NAMALWA (cell line): ENCODE data around the gene TEPSIN.

ENCODE experiments used
- DNase-seq: peaks from one replicate; pipeline ENCODE4 v3.0.0-alpha.2; 2015; ENCODE audit warnings: low spot score

TEPSIN gene, protein sequence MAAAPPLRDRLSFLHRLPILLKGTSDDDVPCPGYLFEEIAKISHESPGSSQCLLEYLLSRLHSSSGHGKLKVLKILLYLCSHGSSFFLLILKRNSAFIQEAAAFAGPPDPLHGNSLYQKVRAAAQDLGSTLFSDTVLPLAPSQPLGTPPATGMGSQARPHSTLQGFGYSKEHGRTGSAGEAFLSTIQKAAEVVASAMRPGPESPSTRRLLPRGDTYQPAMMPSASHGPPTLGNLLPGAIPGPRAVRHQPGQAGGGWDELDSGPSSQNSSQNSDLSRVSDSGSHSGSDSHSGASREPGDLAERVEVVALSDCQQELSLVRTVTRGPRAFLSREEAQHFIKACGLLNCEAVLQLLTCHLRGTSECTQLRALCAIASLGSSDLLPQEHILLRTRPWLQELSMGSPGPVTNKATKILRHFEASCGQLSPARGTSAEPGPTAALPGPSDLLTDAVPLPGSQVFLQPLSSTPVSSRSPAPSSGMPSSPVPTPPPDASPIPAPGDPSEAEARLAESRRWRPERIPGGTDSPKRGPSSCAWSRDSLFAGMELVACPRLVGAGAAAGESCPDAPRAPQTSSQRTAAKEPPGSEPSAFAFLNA

DNA sequence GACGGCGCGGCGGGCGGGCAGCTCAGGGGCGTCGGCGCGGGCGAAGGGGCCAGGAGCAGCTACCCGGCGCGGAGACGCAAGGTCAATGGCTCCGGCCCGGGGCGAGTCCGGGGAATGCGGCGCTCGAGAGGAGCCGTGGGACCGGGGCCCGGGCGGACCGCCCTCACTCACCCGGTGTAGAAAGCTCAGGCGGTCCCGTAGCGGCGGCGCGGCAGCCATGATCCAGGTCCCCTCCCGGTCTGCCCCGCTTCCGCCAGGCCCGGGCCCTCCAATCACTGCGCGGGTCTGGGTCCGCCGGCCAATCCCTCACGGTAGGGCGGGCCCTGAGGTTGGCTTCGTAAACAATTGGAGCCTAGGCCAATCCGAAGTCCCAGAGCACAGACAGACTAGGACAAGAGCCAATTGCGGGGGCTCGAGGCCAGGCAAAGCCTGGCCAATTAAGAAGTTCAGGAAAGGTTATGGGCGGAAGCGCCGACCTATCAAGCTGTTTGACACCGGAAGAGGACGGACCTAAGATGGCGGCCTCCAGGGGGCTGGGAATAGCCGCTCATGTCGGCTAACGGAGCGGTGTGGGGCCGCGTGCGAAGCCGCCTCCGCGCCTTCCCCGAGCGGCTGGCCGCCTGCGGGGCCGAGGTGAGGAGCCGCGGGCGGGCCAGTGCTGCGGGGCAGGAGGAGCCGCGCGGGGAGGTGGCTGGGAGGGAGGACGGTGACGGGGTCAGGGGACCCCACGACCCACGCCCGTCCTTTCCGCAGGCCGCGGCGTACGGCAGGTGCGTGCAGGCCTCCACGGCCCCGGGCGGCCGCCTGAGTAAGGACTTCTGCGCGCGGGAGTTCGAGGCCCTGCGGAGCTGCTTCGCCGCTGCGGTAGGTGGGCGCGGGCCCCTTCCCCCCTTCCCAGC is at the start of gene TEPSIN, which contains the start of gene NDUFAF8:
Gene TEPSIN, minus strand, starts transcription at position 241 of the 899 bp plus-strand sequence. Its CDS starts 22 bp downstream, at position 219.
Gene NDUFAF8, plus strand, starts transcription at position 504 of the 899 bp plus-strand sequence. Its CDS starts 46 bp downstream, at position 550.
- peak; percentile 99 for DNase-seq

- DNase-seq: no peak
Measured at GRCh38 chr17:81287741-81288430, 49.0 kb upstream of the TEPSIN start.

GRCh38 chr17:81287152-81287551 is 48.3 kb upstream of the TEPSIN start:
- DNase-seq: no peak

DNA sequence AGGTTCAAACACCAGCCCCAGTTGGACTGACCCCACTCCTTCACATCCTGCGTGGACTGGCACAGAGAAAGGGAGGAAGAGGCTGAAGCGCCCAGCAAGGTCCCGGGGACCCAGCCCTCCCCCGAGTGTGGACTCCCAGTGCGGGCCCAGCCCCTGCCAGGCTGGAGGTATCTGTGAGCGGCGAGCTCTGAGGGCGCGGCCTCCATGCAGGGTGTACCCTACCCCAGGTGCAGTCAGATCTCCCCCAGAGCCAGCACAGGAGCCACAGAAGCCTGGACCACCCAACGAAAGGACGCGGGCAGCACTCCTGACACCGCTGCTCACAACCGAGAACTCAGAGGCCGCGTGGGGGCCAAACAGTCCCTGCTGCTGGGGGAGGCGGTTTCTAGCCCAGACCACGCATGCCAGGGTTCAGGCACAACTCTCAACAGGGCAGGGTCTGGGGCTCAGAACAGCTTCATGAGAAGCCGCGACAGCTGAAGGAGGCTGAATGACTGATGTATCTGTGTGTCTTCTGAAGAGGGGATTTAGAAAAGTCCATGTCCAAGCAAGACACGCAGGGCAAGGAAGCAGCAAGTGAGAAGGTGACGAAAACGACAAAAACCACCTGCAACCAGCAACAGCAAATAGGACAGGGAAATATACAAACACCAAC is 47.8 kb upstream of the TEPSIN start:
- no peak for DNase-seq

GRCh38 chr17:81285894-81286293 is 47.0 kb upstream of the TEPSIN start:
- no peak for DNase-seq

- no peak for DNase-seq
Measured at GRCh38 chr17:81285179-81285878, 46.5 kb upstream of the TEPSIN start.

DNA sequence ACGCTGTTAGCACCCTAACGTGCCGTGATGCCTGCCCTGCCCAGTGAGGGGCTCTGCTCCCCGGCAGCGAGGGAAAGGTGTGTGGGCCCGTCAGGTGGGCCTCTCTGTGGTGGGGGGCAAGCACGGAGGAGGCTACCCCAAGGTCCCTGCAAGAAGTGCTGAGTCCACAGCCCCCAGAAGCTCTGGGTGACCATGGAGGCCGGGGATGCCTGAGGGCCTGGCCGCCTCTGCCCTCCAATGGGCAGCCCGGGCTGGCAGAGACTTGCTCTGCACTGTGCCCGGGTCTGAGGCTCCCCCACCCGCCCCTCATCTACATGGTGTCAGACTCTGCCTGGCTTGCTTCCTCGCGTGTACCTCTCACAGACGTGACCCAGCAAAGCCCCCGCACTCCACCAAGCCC is 44.0 kb upstream of the TEPSIN start:
- DNase-seq: no peak

GRCh38 chr17:81282141-81282540 is 43.3 kb upstream of the TEPSIN start:
- DNase-seq: no peak

GRCh38 chr17:81280571-81280970 is 41.7 kb upstream of the TEPSIN start:
- no peak for DNase-seq

DNA sequence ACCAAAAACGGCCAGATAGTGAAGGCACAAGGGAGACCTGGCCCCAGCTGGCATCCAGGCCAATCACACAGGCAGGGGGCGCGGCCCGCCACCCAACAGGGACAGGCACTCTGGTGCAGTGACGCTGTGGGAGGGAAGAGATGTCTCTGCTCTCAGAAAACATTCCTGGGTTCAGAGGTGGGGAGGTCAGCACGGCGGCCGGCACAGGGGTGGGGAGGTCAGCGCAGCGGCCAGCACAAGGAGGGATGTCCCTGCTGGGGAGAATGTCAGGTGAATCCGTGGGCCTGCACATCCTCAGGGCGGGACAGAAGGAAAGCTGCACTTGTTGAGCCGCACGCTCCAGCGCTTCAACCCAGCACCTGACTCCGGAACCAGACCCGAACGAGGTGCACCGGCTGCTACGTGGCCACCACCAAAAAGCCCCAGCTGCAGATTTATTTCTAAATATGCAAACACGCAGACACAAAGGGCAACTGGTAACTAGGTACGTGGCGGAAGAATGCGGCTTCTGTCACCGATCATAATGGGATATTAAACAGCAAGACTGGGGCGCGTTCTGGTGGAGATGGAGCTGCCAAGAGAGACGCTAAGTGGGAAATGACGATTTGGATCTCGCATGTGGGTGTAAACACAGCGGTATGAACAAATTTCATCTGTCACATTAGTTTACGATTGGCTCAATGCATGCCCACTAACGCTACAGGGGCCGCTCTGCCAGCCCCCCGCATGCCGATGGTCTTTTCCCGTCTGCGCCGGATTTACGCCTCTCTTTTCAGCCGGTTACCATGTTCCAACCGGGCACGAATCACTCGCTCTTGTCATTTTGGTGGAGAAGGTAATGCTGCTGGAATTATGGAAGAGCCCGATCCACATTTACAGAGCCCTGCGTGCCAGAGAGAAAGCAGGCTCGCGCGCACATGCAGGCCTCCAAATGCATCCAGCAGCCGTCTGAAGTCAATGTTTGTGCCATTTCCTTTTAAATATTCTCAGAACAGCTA is 40.7 kb upstream of the TEPSIN start:
- DNase-seq: no peak

DNA sequence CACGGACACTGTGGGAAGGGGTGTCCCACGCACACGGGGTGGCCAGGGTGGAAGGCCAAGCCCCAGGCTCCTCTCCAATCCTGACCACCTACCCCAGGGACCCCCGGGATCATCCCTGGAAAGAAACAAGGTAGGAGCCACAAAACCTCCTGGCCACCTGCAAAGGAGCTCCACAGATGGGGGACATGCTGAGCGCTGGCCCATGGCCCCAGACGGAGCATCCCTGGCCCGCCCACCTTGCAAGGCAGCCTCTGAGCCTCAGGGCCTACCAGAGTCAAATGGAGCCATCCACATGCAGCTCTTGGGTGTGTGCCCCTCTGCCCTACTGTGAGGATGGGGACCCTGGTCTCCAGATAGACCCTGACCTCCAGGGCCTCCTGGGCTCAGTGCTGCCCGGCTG is 40.0 kb upstream of the TEPSIN start:
- DNase-seq: no peak

DNA sequence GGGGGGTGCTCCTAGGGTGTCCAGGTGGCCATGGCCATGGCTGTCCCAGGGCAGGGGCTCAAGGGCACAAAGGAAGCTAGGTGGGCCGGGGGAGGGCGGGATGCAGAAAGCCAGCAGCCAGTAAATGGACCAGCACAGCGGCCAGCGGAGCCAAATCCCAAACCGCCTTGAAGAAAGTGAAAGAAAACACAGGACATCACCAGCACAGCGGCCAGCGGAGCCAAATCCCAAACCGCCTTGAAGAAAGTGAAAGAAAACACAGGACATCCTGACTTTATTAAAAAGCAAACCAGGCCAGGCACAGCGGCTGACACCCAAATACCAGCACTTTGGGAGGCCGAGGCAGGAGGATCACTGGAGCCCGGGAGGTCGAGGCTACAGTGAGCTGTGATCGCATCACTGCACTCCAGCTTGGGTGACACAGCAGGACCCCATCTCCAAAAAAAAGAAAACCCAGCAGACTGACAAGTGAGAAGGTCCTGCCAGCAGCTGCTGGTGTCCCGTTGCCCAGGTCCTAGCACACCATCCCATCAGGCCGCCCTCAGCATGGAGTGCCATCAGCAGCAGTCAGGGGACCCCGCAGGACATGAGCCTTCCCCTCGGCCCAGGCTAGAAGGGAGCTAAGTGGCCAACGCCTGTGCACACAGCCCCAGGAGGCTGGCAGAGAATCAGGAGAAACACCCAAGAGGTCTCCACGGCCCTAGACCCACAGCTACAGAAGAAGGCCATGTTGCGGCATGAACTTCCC is 39.3 kb upstream of the TEPSIN start:
- DNase-seq: no peak

- DNase-seq: no peak
Measured at GRCh38 chr17:81277421-81277820, 38.6 kb upstream of the TEPSIN start.

DNA sequence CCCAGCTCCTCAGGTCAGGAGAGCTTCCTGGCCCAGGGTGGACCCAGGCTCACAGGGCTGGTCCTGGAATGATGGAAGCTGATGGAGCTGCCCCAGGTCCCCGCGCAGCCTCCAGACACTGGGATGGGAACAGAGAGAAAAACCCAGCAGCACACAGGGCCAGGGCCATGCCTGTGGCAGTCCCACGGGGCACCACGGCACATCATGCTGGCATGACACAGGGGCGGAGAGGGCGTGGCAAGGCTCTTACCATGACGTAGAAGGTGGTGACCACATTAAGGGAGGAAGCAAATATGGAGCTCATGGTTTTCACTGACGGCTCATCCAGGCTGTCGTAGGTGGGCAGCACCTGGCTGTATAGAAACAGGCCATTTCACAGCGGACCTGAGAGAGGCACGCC is 37.9 kb upstream of the TEPSIN start:
- no peak for DNase-seq

- DNase-seq: no peak
Measured at GRCh38 chr17:81274471-81274855, 35.6 kb upstream of the TEPSIN start.

DNA sequence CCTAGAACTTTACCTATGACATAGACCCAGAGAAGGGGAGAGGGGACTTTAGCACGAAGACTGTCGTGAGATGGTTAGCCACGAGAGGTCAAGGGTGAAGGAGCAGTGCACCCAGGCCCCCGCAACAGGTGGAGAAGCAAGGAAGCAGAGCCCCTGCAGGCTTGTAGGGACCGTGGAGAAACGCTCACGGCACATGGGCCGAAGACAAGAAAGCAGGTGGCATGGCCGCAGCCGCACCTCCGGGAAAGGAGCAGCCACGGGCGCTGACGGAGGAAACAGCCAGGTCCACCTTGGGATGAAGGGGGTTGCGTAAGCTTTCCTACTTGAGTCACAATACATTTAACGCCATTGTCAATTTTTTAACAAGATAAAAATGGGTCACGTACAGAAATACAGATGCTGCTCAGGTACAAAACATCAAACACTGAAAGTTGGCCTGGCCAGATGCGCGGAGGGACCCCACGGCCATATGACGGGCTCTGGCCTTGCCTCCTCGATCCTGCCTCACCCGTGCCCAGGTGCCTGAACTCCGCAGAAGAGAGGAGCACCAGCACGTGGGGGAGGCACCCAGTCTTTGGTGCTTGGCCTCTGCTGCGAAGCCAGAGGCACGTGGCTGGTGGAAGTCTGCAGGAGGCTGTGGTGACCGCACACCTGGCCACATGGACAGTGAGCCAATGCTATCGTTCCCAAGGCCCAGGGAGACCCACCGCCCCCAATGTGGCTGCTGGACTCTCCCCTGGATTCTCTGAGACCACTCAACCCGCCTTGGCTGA is 35.0 kb upstream of the TEPSIN start:
- no peak for DNase-seq

- DNase-seq: no peak
Measured at GRCh38 chr17:81272616-81273015, 33.8 kb upstream of the TEPSIN start.

GRCh38 chr17:81271226-81271625 is 32.4 kb upstream of the TEPSIN start:
- DNase-seq: no peak
